Nephron (organoid): Measurements from ENCODE around the gene PAPOLB.

Experiments
- H3K27ac Mint-ChIP-seq, 3 experiments: 2 replicates each; pipeline ENCODE4 v1.8.0; 2020; ENCODE audit warnings: mixed read lengths in 3 of 3, mild to moderate bottlenecking in 2 of 3, moderate library complexity in 1 of 3
- H3K27me3 Mint-ChIP-seq: 2 replicates; pipeline ENCODE4 v1.8.0; 2021; ENCODE audit warnings: low read depth, mild to moderate bottlenecking, moderate library complexity, mixed read lengths
- H3K36me3 Mint-ChIP-seq: 2 replicates; pipeline ENCODE4 v1.8.0; 2020; ENCODE audit warnings: low read depth, mixed read lengths
- H3K4me1 Mint-ChIP-seq: 2 replicates; pipeline ENCODE4 v1.8.0; 2020; ENCODE audit warnings: mixed read lengths
- H3K4me3 Mint-ChIP-seq, 3 experiments: 2 replicates each; pipeline ENCODE4 v1.8.0; 2020; ENCODE audit warnings: mild to moderate bottlenecking in 3 of 3, mixed read lengths in 3 of 3, moderate library complexity in 2 of 3
- H3K9me3 Mint-ChIP-seq: 2 replicates; pipeline ENCODE4 v1.8.0; 2020; ENCODE audit warnings: mixed read lengths
- TF ChIP-seq, protein P1 (sequence below), 3 experiments: fragments of 200-600 bp; sonication (generic); IDR thresholded peaks; one replicate each; pipeline ENCODE4 v1.5.0; 2021; ENCODE audit warnings: antibody characterized with exemption in 3 of 3; ENCODE audit not compliant: unreplicated experiment in 3 of 3

PAPOLB gene

DNA sequence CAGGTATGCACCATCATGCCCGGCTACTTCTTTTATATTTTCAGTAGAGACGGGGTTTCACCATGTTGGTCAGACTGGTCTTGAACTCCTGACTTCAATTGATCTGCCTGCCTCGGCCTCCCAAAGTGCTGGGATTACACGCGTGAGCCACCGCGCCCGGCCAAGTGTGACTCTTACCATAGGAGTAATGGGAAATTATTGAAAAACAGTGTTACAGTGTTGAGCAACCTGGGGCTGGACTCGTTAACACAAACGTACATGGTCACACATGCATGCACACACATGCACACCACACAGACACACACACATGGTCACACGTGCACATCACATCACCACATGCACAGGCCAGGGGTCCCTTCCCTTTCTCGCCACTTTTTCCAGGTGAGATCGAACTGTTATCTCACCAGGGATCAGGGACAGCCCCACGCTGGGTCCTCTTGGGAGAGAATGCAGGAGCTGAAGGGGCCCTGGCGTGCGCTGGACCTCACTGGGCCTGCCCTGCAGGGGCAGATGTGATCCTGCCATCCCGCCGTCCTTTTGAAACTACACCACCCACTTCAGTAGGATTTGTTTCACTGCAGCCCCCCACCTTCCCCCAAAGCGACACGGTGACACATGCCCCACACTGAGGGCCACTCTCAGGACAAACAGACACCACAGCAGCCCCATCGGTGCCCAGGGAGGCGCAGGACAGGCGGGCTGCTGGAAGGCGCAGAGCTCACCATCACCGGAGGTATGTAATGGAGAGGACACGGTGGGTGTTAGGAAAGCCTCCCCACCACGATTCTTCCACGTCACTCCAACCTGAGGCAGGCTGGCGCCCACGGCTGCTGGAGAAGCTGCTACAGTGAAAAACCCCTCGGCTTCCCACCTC lies 11.5 kb upstream of the PAPOLB start:
- H3K9me3 Mint-ChIP-seq, result peaks cover 7% of the 10 kb centered on the region
- TF ChIP-seq, protein P1, sequence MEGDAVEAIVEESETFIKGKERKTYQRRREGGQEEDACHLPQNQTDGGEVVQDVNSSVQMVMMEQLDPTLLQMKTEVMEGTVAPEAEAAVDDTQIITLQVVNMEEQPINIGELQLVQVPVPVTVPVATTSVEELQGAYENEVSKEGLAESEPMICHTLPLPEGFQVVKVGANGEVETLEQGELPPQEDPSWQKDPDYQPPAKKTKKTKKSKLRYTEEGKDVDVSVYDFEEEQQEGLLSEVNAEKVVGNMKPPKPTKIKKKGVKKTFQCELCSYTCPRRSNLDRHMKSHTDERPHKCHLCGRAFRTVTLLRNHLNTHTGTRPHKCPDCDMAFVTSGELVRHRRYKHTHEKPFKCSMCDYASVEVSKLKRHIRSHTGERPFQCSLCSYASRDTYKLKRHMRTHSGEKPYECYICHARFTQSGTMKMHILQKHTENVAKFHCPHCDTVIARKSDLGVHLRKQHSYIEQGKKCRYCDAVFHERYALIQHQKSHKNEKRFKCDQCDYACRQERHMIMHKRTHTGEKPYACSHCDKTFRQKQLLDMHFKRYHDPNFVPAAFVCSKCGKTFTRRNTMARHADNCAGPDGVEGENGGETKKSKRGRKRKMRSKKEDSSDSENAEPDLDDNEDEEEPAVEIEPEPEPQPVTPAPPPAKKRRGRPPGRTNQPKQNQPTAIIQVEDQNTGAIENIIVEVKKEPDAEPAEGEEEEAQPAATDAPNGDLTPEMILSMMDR (IDR thresholded peaks at IDR 0.05; ENCODE audit: unreplicated experiment in 3 of 3), result no peak
- no peak overlapping the region for H3K4me3 Mint-ChIP-seq
- peaks cover 7% of the 10 kb centered on the region for H3K36me3 Mint-ChIP-seq
- H3K4me1 Mint-ChIP-seq, result peaks cover 5% of the 10 kb centered on the region
- no peak overlapping the region for H3K27ac Mint-ChIP-seq
- H3K27me3 Mint-ChIP-seq, result peaks cover 8% of the 10 kb centered on the region

DNA sequence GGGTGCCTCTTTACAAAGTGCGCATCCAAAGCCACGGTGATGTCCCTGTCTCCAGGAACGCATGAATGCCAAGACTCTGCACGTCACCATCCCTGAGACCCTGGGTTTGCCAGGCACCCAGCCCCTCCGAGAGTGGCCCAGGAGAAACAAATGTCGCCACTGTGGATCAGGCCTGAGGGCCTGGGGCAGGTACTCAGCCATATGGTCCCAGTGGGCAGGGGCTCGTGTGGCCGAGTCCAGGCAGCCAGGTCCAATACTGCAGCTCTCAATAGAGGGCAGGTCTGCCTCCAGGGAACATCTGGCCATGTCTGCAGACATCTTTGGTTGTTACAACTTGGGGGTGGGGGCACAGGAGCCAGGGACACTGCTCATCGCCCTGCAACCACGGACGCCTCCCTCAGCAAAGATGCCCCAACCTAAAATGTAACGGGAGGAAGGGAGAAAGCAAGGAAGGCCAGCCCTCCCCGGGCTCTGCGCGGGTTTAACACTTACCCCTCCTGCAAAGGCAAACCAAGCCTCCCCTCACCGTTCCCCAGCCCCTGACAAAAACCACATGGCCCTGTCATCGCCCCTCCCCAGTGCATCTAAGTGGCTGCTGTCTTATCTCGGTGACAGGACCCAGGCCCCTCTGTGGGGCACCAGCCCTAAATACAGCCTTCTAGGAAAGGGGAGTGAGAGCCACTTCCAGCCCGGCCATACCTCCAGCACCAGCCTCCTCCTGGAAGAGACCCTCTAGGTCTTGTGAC lies 10.3 kb upstream of the PAPOLB start:
- Mint-ChIP-seq H3K4me3 (peak overlapping the region in 2 of 3 experiments; percentile 26 to 29), H3K4me1 (peaks cover 5% of the 10 kb centered on the region), H3K9me3 (peaks cover 11% of the 10 kb centered on the region), H3K27ac (peak overlapping the region in 2 of 3 experiments; percentile 73 to 93), H3K36me3 (peaks cover 7% of the 10 kb centered on the region), H3K27me3 (peaks cover 8% of the 10 kb centered on the region)
- TF ChIP-seq, protein P1 (IDR thresholded peaks at IDR 0.05; ENCODE audit: unreplicated experiment in 3 of 3), result no peak

DNA sequence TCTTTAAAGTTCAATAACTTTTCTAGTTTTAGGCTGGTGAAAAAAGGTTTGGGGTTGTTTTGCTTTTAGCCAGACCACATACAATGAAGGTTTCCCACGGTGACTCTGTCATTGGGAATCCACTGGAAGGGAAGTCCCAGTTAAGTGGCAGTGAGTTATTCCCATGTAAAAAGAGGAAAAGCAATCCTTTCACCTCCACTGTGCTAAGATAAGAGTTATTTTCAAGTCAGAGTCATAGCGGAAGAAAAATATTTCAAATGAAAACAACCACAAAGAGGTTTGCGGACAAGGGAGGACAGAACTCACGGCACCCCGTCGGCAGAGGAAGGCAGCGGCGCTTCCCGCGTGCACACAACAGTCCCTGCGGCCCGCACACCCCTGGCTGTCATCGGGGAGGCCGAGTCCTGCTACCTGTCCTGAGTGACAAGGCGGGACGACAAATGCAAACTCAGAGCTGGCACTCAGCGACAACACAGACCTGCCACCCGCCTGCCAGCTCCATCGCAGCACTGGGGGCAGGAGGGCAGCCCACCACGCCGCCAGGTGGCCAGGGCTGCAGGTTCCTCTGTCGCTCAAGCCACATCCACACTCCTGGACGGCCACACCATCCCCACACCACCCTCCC lies 9.3 kb upstream of the PAPOLB start:
- peaks cover 8% of the 10 kb centered on the region for H3K27me3 Mint-ChIP-seq

DNA sequence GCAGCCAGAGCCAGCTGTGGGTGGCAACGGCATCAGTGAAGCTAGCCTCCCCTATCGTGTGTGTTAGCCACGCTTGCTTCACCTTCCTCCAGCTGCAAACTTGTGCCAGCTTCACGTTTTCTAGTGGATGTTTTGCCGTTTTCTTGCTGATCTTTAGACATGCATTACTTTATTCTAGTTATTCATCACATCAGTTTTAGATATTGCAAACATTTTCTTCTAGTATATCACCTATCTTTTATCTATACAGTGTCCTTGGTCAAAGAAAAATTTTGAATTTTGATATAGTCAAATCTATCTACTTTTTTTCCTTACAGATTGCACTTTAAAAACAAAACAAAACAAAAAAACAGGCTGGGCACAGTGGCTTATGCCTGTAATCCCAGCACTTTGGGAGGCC lies 6.7 kb upstream of the PAPOLB start:
- Mint-ChIP-seq H3K27ac (no peak overlapping the region), H3K9me3 (peaks cover 26% of the 10 kb centered on the region), H3K36me3 (peaks cover 7% of the 10 kb centered on the region), H3K27me3 (peaks cover 8% of the 10 kb centered on the region), H3K4me1 (peaks cover 5% of the 10 kb centered on the region), H3K4me3 (no peak overlapping the region)
- TF ChIP-seq, protein P1 (IDR thresholded peaks at IDR 0.05; ENCODE audit: unreplicated experiment in 3 of 3), result no peak

More for the DNA sequence above, 9.3 kb upstream of the PAPOLB start:
- peaks cover 16% of the 10 kb centered on the region for H3K9me3 Mint-ChIP-seq
- TF ChIP-seq, protein P1 (IDR thresholded peaks at IDR 0.05; ENCODE audit: unreplicated experiment in 3 of 3), result no peak
- H3K4me3 Mint-ChIP-seq, result peak overlapping the region in 1 of 3 experiments; percentile 9
- H3K36me3 Mint-ChIP-seq, result peaks cover 7% of the 10 kb centered on the region
- peaks cover 5% of the 10 kb centered on the region for H3K4me1 Mint-ChIP-seq
- peak overlapping the region in 2 of 3 experiments; percentile 57 to 75 for H3K27ac Mint-ChIP-seq

DNA sequence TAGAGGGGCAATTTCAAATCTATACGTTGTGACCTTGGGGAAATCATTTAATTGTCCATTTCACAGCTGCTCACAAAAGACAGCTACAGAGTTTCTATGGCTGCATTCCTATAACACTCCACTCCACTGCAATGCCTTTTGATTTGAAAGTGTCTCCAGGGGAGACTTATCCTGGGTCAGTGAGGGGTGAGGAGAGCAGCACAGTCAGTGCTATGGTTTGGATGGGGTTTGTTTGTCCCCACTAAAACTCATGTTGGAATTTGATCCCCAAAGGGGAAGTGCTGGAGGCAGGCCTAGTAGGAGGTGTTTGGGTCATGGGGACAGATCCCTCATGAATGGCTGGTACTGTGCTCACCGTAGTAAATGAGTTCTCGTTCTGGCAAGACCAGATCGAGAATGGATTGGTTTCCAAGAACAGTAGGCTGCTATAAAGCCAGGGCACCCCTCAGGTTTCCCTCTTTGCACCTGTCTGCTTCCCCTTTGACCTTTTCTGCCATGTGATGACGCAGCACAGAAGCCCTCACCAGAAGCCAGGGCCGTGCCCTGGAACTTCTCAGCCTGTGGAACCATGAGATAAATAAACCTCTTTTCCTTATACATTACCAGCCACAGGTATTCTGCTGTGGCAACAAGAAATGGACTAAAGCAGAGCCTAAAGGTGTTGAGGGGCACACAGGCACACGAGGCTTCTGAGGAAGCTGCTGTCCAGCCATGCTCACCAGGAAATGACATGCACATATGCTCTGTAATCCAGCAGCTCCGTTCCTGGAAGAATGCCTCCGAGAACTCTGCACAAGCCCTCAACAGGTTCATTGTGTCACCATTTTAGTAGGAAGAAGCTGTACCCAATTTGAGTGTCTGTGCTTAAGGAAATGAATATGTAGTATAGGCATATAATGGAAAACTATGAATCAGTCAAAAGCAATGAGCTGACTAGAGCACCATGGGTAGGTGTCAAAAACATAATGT lies 5.0 kb upstream of the PAPOLB start:
- Mint-ChIP-seq H3K9me3 (peaks cover 33% of the 10 kb centered on the region), H3K36me3 (peaks cover 11% of the 10 kb centered on the region), H3K27me3 (no peaks in the 10 kb centered on the region), H3K27ac (no peak overlapping the region), H3K4me1 (peaks cover 5% of the 10 kb centered on the region), H3K4me3 (no peak overlapping the region)
- TF ChIP-seq, protein P1 (IDR thresholded peaks at IDR 0.05; ENCODE audit: unreplicated experiment in 3 of 3), result no peak
